Stomach (tissue), 4 donors: ENCODE measurements around the gene SCAMP2.

Source experiments
- CTCF ChIP-seq, 7 experiments: fragments of 450-650 bp in 4 of 7; fragments of 200-600 bp in 3 of 7; sonication (generic) in 3 of 7; IDR thresholded peaks; one replicate each; pipeline ENCODE4 v1.5.1; 2016 to 2019; ENCODE audit warnings: antibody characterized with exemption in 7 of 7, control low read depth in 2 of 7, mild to moderate bottlenecking in 1 of 7
- POLR2AphosphoS5 ChIP-seq, 3 donors: sonication (generic); formaldehyde crosslinking; IDR thresholded peaks; one replicate each; pipeline ENCODE4 v1.6.1; 2016; ENCODE audit warnings: antibody characterized with exemption in 3 of 3

DNA sequence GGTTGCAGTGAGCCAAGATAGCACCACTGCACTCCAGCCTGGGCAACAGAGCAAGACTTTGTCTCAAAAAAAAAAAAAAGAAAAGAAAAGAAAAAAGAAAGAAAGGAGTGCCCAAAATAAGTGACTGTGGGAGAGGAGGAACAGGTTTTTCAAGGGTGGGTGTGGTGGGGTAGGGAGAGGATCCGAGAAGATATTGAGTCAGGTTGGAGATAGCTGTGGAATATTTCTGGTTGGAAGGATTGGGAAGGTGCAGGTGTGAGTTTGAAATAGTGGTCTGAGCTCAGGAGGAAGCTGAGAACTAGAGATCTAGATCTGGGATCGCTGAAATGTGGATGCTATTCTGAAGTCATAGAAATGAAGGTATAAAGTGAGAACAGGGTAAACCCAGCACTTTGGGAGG, 7.8 kb downstream of the SCAMP2 start:
- TF ChIP-seq CTCF (IDR thresholded peaks at IDR 0.05) (no peak), POLR2AphosphoS5 (IDR thresholded peaks at IDR 0.05) (no peak)
